CD14-positive monocyte (primary cell): ENCODE data around the gene CA6. TPM values are rescaled to one million over a fixed set of nuclear protein-coding genes. Genes with fewer than 3 reads are reported as not detected.

Experiments
- DNase-seq, 3 donors: peaks; one replicate each; pipeline ENCODE4 v3.0.0-alpha.2; 2011 to 2022
- H2AFZ ChIP-seq: 2 replicates; pipeline ENCODE4 v1.6.0; 2012; ENCODE audit warnings: mild to moderate bottlenecking, low read depth, low read length, inconsistent platforms; ENCODE audit not compliant: insufficient read depth, poor library complexity, severe bottlenecking
- H3K27ac ChIP-seq, 2 donors: 1 replicate in 1 of 2; 2 replicates in 1 of 2; pipeline ENCODE4 v1.5.1; 2012 to 2013; ENCODE audit warnings: low read length in 2 of 2, control low read depth in 1 of 2, inconsistent platforms in 1 of 2, low read depth in 1 of 2, mild to moderate bottlenecking in 1 of 2
- H3K27me3 ChIP-seq, 2 donors: one replicate each; pipeline versions ENCODE4 v1.6.0 to v1.6.1; 2011 to 2013; ENCODE audit warnings: low read length in 2 of 2; ENCODE audit not compliant: control insufficient read depth in 2 of 2, insufficient read depth in 2 of 2
- H3K36me3 ChIP-seq, 2 donors: replicated peaks in 1 of 2; 1 replicate in 1 of 2; 2 replicates in 1 of 2; pipeline versions ENCODE4 v1.5.1 to v1.6.1; 2012 to 2013; ENCODE audit warnings: low read length in 2 of 2, control low read depth in 1 of 2, inconsistent platforms in 1 of 2, mild to moderate bottlenecking in 1 of 2; ENCODE audit not compliant: insufficient read depth in 2 of 2, control insufficient read depth in 1 of 2
- H3K4me1 ChIP-seq, 2 donors: 1 replicate in 1 of 2; 2 replicates in 1 of 2; pipeline versions ENCODE4 v1.5.1 to v1.6.1; 2012 to 2013; ENCODE audit warnings: low read length in 2 of 2, control low read depth in 1 of 2, inconsistent platforms in 1 of 2, mild to moderate bottlenecking in 1 of 2, moderate library complexity in 1 of 2; ENCODE audit not compliant: insufficient read depth in 2 of 2, control insufficient read depth in 1 of 2
- H3K4me2 ChIP-seq: replicated peaks from 2 replicates; pipeline ENCODE3; 2012; ENCODE audit warnings: low read length, moderate library complexity, mild to moderate bottlenecking; ENCODE audit not compliant: poor library complexity, severe bottlenecking; ENCODE audit errors: extremely low read depth
- H3K4me3 ChIP-seq, 3 experiments: fragments of 200-600 bp in 1 of 3; sonication (generic) in 1 of 3; replicated peaks in 1 of 3; 1 replicate in 2 of 3; 2 replicates in 1 of 3; pipeline ENCODE4 v1.5.1; 2011 to 2013; ENCODE audit warnings: low read length in 3 of 3, mild to moderate bottlenecking in 3 of 3, control low read depth in 2 of 3, low read depth in 2 of 3, inconsistent platforms in 1 of 3, moderate library complexity in 1 of 3
- H3K79me2 ChIP-seq: 2 replicates; pipeline ENCODE4 v1.6.0; 2012; ENCODE audit warnings: mild to moderate bottlenecking, control low read depth, inconsistent platforms, low read length, moderate library complexity; ENCODE audit not compliant: insufficient read depth
- H3K9ac ChIP-seq: 2 replicates; pipeline ENCODE4 v1.6.0; 2017; ENCODE audit warnings: low read length, mild to moderate bottlenecking; ENCODE audit not compliant: insufficient read depth, poor library complexity, severe bottlenecking
- H3K9me3 ChIP-seq, 2 donors: replicated peaks in 1 of 2; 1 replicate in 1 of 2; 2 replicates in 1 of 2; pipeline versions ENCODE4 v1.5.1 to v1.6.1; 2012 to 2013; ENCODE audit warnings: low read length in 2 of 2, control low read depth in 1 of 2; ENCODE audit not compliant: control insufficient read depth in 1 of 2, insufficient read depth in 1 of 2
- H4K20me1 ChIP-seq: 2 replicates; pipeline ENCODE4 v1.6.0; 2012; ENCODE audit warnings: mild to moderate bottlenecking, low read length, control low read depth, moderate library complexity; ENCODE audit not compliant: insufficient read depth
- H3K27ac Mint-ChIP-seq, 7 donors: one replicate each; pipeline ENCODE4 v1.8.0; 2020; ENCODE audit warnings: mild to moderate bottlenecking in 7 of 7, mixed read lengths in 7 of 7, moderate library complexity in 6 of 7, inconsistent platforms in 2 of 7
- H3K27me3 Mint-ChIP-seq, 3 donors: one replicate each; pipeline ENCODE4 v1.8.0; 2021 to 2022; ENCODE audit warnings: low read depth in 3 of 3, mild to moderate bottlenecking in 3 of 3, mixed read lengths in 3 of 3, moderate library complexity in 3 of 3, inconsistent platforms in 1 of 3
- H3K36me3 Mint-ChIP-seq, 2 donors: one replicate each; pipeline ENCODE4 v1.8.0; 2020; ENCODE audit warnings: mixed read lengths in 2 of 2, inconsistent platforms in 1 of 2, mild to moderate bottlenecking in 1 of 2
- H3K4me1 Mint-ChIP-seq: one replicate; pipeline ENCODE4 v1.8.0; 2020; ENCODE audit warnings: mild to moderate bottlenecking, mixed read lengths
- H3K4me3 Mint-ChIP-seq, 2 donors: one replicate each; pipeline ENCODE4 v1.8.0; 2020; ENCODE audit warnings: mild to moderate bottlenecking in 2 of 2, mixed read lengths in 2 of 2, moderate library complexity in 1 of 2
- H3K9me3 Mint-ChIP-seq, 7 donors: one replicate each; pipeline ENCODE4 v1.8.0; 2020 to 2022; ENCODE audit warnings: mixed read lengths in 7 of 7, mild to moderate bottlenecking in 6 of 7, moderate library complexity in 6 of 7, inconsistent platforms in 2 of 7
- CTCF ChIP-seq: fragments of 200-600 bp; IDR thresholded peaks from one replicate; pipeline ENCODE4 v1.8.0; 2022; ENCODE audit warnings: antibody characterized with exemption, mild to moderate bottlenecking
- WGBS: methylation state at CpG from one replicate; pipeline ENCODE4 v1.1.5; 2013; ENCODE audit warnings: missing lambda C conversion rate; ENCODE audit not compliant: insufficient coverage; 5-methylcytosine and 5-hydroxymethylcytosine counted together
- intact Hi-C, 2 donors: fragments of 100-400 bp; cut with micrococcal nuclease; formaldehyde crosslinking; loops; one replicate each; pipeline versions ENCODE4 v1.15.0 to v1.15.1; 2023
- polyA plus RNA-seq, 3 donors: library from polyadenylated mRNA; depleted of rRNA in 1 of 3; unstranded in 2 of 3; stranded (reverse) in 1 of 3; fragments of 300-500 nt in 2 of 3; fragments of >200 nt in 1 of 3; fragmentation: Illumina TruSeq in 2 of 3; gene quantifications; 1 replicate in 2 of 3; 2 replicates in 1 of 3; pipeline ENCODE4 v1.2.3, GENCODE V29; 2012 to 2021

CA6 gene
- polyA plus RNA-seq, 3 donors, result not detected

- Mint-ChIP-seq H3K9me3 (no peaks in the 10 kb centered on the region), H3K27ac (no peak overlapping the region), H3K27me3 (peaks cover 1 to 9% (median 8%) of the 10 kb centered on the region in 3 donors), H3K36me3 (no peaks in the 10 kb centered on the region), H3K4me1 (peaks cover 54% of the 10 kb centered on the region), H3K4me3 (no peak overlapping the region)
- no peak for TF ChIP-seq CTCF
- Histone ChIP-seq H3K9me3 (no peaks in the 10 kb centered on the region), H3K27ac (peak overlapping the region in 1 of 2 donors; percentile 14), H3K4me1 (peaks cover 46 to 56% of the 10 kb centered on the region in 2 donors), H3K27me3 (no peaks in the 10 kb centered on the region), H3K36me3 (no peaks in the 10 kb centered on the region), H3K79me2 (no peaks in the 10 kb centered on the region), H2AFZ (no peak overlapping the region), H3K9ac (no peak overlapping the region), H4K20me1 (no peaks in the 10 kb centered on the region), H3K4me2 (peak overlapping the region; percentile 28), H3K4me3 (peak overlapping the region in 1 of 3 experiments; percentile 13)
- 100% methylated on average over 5 of the region's 10 CpGs for WGBS
- no peak for DNase-seq
- intact Hi-C loops, result no loop called here
Observed at GRCh38 chr1:9008236-9008635, 62.6 kb downstream of the CA6 start.

GRCh38 chr1:9009438-9010370 is 64.0 kb downstream of the CA6 start:
- Histone ChIP-seq H3K9ac (no peak overlapping the region), H3K79me2 (no peaks in the 10 kb centered on the region), H3K27me3 (no peaks in the 10 kb centered on the region), H4K20me1 (no peaks in the 10 kb centered on the region), H3K9me3 (no peaks in the 10 kb centered on the region), H2AFZ (no peak overlapping the region), H3K36me3 (no peaks in the 10 kb centered on the region), H3K4me1 (peaks cover 46 to 56% of the 10 kb centered on the region in 2 donors), H3K4me3 (no peak overlapping the region), H3K4me2 (no peak overlapping the region), H3K27ac (no peak overlapping the region)
- peak overlapping the region in 1 of 2 donors; percentile 74 for H3K4me3 Mint-ChIP-seq
- H3K4me1 Mint-ChIP-seq, result peaks cover 54% of the 10 kb centered on the region
- H3K27me3 Mint-ChIP-seq, result peaks cover 1 to 6% (median 6%) of the 10 kb centered on the region in 3 donors
- 46% methylated on average over 13 of the region's 21 CpGs for WGBS
- no peaks in the 10 kb centered on the region for H3K9me3 Mint-ChIP-seq
- peak overlapping the region in 1 of 7 donors; percentile 46 for H3K27ac Mint-ChIP-seq
- TF ChIP-seq CTCF, result peak; percentile 71
- intact Hi-C loops, result loop anchor here in 1 of 2 donors (2.0 kb wide), 1 partner anchor 91 kb away; no protein-coding TSS in a partner anchor
- peak in 2 of 3 donors; percentile 27 to 55 for DNase-seq
- no peaks in the 10 kb centered on the region for H3K36me3 Mint-ChIP-seq
